Measurements from ENCODE around the gene PDHX.

DNA sequence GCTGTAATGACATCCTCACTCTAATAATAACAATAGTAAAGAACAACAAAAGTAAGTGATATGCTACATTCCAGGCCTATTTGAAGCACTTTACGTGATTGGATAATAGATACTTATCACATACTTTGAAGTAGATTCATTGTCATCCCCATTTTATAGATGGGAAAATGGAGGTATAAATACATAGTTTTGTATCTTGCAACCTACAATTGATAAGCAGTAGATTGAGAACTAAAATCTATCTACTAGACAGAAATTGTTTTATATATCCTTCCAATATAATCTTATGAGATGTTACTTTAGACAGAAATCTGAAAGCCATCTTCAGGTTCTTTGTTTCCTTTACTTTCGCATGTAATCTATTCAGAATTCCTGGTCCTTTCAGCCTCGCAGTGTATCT lies 118.0 kb downstream of the PDHX start:
- no peak for TF ChIP-seq TAF1 (IDR thresholded peaks at IDR 0.05; ENCODE audit: borderline replicate concordance, insufficient read depth, low read length)
- no peak for TF ChIP-seq POLR2AphosphoS5 (IDR thresholded peaks at IDR 0.05; ENCODE audit: low read depth, low read length)
- no peak for TF ChIP-seq FOXP2 (optimal IDR thresholded peaks at IDR 0.05; ENCODE audit: borderline replicate concordance, extremely low read depth, extremely low read length, insufficient read depth)
- TF ChIP-seq, protein P1, sequence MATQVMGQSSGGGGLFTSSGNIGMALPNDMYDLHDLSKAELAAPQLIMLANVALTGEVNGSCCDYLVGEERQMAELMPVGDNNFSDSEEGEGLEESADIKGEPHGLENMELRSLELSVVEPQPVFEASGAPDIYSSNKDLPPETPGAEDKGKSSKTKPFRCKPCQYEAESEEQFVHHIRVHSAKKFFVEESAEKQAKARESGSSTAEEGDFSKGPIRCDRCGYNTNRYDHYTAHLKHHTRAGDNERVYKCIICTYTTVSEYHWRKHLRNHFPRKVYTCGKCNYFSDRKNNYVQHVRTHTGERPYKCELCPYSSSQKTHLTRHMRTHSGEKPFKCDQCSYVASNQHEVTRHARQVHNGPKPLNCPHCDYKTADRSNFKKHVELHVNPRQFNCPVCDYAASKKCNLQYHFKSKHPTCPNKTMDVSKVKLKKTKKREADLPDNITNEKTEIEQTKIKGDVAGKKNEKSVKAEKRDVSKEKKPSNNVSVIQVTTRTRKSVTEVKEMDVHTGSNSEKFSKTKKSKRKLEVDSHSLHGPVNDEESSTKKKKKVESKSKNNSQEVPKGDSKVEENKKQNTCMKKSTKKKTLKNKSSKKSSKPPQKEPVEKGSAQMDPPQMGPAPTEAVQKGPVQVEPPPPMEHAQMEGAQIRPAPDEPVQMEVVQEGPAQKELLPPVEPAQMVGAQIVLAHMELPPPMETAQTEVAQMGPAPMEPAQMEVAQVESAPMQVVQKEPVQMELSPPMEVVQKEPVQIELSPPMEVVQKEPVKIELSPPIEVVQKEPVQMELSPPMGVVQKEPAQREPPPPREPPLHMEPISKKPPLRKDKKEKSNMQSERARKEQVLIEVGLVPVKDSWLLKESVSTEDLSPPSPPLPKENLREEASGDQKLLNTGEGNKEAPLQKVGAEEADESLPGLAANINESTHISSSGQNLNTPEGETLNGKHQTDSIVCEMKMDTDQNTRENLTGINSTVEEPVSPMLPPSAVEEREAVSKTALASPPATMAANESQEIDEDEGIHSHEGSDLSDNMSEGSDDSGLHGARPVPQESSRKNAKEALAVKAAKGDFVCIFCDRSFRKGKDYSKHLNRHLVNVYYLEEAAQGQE (IDR thresholded peaks at IDR 0.05; ENCODE audit: insufficient read depth in 1 of 2, low read depth in 2 of 2, low read length in 2 of 2), result no peak
- no peak for TF ChIP-seq SIN3A (IDR thresholded peaks at IDR 0.05; ENCODE audit: borderline replicate concordance, insufficient read depth, low read length)
